Lower leg skin (tissue), 3 donors: ENCODE measurements around the gene SPATS1.

ENCODE experiments used
- CTCF ChIP-seq, 3 donors: fragments of 450-650 bp; IDR thresholded peaks; one replicate each; pipeline ENCODE4 v1.5.1; 2016; ENCODE audit warnings: antibody characterized with exemption in 3 of 3, mild to moderate bottlenecking in 3 of 3, moderate library complexity in 2 of 3
- POLR2A ChIP-seq, 2 donors: fragments of 450-650 bp; IDR thresholded peaks; one replicate each; pipeline ENCODE4 v1.6.1; 2016 to 2017; ENCODE audit warnings: antibody characterized with exemption in 2 of 2, mild to moderate bottlenecking in 1 of 2, moderate library complexity in 1 of 2

- TF ChIP-seq CTCF (IDR thresholded peaks at IDR 0.05) (no peak), POLR2A (IDR thresholded peaks at IDR 0.05) (no peak)
These were observed 32.6 kb downstream of the SPATS1 start for GRCh38 chr6:44375071-44375470.
